Measurements from ENCODE around the gene RCN1.
A peak's percentile ranks its signal among the peaks of the same experiment; 100 is the strongest.

Gene RCN1

DNA sequence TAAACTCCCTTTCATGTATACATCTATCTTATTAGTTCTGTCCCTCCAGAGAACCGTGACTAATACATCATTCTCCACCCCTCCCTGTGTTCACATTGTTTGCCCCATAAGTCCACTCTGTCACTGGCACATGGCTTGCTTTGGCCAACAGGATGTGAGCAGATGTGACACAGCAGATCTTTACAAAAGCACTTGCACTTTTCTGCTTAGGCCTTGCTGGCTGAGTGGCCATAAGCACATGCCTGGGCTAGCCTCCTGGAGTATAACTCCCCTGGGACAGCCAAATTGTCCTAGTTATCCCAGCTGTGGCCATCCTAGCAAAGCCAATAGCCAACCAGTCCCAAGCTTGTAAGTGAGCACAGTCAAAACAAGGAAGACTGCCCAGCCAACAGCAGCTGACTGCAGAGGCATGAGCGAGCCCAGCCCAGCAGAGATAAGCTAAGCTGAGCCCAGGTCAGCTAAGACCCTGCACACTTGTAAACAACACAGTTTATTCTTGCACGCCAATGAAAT lies 9.7 kb upstream of the RCN1 start:
- TF ChIP-seq POLR2A (IDR thresholded peaks at IDR 0.05; ENCODE audit: low read depth, low read length) = no peak
- TF ChIP-seq POLR2AphosphoS5 (IDR thresholded peaks at IDR 0.05; ENCODE audit: low read depth, low read length) = no peak
- no peak for TF ChIP-seq TAF1 (IDR thresholded peaks at IDR 0.05; ENCODE audit: borderline replicate concordance, low read depth, low read length)
- DNase-seq (ENCODE audit: insufficient read length) = no peak
- FAIRE-seq = peak; percentile 87

DNA sequence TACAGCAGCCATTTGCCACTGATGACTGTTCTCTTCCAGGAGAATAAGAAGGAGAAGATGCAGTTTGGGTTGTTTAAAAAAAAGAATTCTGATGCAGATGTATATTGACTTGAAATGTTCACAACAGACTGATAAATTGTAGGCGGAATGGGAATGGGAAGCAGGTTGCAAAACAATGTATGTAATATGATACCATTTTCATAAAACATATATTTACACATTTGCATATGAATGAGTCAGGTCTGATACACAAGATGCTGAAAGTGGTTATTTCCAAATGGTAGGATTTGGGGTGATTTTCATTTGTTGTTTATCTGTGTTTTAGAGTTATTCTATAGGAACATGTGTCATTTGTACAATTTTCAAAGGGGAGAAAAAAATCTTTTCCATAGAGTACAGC lies 9.0 kb upstream of the RCN1 start:
- TF ChIP-seq POLR2A (IDR thresholded peaks at IDR 0.05; ENCODE audit: low read depth, low read length) (no peak), TAF1 (IDR thresholded peaks at IDR 0.05; ENCODE audit: borderline replicate concordance, low read depth, low read length) (no peak), POLR2AphosphoS5 (IDR thresholded peaks at IDR 0.05; ENCODE audit: low read depth, low read length) (no peak)
- no peak for DNase-seq (ENCODE audit: insufficient read length)
- no peak for FAIRE-seq

DNA sequence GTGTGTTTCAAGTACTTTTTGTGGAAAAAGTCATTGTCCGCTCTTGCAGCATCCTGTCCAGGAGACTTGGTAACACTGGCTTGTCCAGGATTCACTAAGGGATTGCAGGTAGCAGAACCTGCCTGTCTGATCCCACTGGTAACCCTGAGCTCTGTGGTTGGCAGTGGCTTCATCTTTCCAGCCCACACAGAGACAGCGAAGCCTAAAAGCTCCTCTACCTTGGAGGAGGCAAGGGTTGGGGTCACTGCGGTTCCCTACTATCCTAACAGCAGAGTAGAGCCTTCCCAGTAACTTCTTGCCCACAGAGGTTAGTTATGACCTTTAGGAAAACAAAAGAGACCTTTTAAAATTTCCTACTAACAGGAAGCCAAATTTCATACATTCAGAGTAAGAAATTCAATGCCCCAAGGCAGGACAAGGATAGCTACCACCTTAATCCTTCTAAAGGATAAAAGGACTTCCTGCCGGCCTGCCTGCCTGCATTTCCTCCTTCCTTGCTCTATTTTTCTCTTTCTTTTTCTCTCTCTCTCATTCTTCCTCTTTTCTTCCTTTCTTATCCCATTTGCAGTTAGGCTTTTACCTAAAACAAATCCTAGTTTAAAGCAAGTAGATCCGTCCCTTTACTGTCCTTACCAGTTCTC lies 8.4 kb upstream of the RCN1 start:
- DNase-seq (ENCODE audit: insufficient read length) = no peak

DNA sequence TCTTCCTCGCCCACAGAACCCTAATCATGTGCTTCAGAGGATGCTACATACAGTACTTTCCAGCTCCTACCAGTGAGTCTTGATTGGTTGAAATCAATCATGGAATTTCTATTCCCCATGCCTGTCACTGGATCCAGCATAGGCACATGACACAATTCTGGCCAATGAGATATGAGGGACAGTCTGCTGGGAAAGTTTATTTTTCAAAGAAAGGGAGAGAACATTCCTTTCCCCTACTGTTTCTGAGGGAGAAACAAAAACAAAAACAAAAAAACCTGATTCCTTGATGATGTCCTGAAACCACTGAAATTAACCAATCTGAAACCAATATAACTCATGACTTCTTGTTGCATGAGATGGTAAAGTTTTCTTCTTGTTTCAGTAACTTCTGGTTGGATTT lies 3.3 kb upstream of the RCN1 start:
- TF ChIP-seq POLR2AphosphoS5 (IDR thresholded peaks at IDR 0.05; ENCODE audit: low read depth, low read length) = no peak
- TF ChIP-seq POLR2A (IDR thresholded peaks at IDR 0.05; ENCODE audit: low read depth, low read length) = no peak
- no peak for TF ChIP-seq TAF1 (IDR thresholded peaks at IDR 0.05; ENCODE audit: borderline replicate concordance, low read depth, low read length)
- FAIRE-seq (peak; percentile 53), DNase-seq (ENCODE audit: insufficient read length) (no peak)

More for the DNA sequence above, 8.4 kb upstream of the RCN1 start:
- no peak for TF ChIP-seq TAF1 (IDR thresholded peaks at IDR 0.05; ENCODE audit: borderline replicate concordance, low read depth, low read length)
- TF ChIP-seq POLR2AphosphoS5 (IDR thresholded peaks at IDR 0.05; ENCODE audit: low read depth, low read length) = no peak
- no peak for TF ChIP-seq POLR2A (IDR thresholded peaks at IDR 0.05; ENCODE audit: low read depth, low read length)
- no peak for FAIRE-seq

DNA sequence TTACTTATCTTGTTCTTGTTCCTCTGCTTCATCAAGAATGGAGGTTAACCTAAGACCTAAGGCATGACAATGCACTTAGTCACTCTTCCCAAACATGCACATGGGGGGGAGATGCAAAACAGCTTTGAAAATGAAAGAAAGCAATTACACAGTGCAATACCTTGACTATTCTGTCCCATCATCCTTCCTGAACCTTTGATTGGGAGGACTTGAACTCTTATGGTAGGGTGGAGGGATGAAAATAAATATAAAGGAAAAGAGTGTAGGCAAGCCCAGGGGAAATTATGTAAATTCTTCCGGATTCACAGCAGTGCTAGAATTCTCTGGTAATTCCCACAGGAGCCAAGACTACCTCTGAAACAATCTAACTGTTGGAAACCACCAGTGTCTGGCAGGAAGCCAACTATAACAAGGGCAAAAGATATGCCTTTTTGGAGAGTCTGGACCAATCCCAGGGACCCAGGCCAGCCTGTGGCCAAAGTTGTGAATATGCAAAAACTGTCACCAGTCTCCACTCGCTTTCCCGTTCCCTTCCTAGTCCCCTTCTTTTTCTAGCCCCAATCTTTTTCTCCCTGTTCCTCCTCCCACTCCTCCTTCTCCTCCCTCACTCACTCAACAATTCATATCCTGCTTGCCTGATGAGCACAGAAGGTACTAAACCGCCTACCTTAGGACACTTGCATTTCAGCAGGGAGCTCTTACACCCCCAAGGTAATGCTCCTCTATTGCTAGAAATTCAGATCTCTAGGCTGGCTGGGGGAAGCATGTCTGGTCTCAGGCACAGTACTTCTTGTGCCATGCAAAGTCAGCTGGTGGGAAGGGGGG lies 2.5 kb upstream of the RCN1 start:
- FAIRE-seq = peak; percentile 91
- DNase-seq (ENCODE audit: insufficient read length) = no peak
- TF ChIP-seq TAF1 (IDR thresholded peaks at IDR 0.05; ENCODE audit: borderline replicate concordance, low read depth, low read length) = no peak
- no peak for TF ChIP-seq POLR2AphosphoS5 (IDR thresholded peaks at IDR 0.05; ENCODE audit: low read depth, low read length)
- no peak for TF ChIP-seq POLR2A (IDR thresholded peaks at IDR 0.05; ENCODE audit: low read depth, low read length)

DNA sequence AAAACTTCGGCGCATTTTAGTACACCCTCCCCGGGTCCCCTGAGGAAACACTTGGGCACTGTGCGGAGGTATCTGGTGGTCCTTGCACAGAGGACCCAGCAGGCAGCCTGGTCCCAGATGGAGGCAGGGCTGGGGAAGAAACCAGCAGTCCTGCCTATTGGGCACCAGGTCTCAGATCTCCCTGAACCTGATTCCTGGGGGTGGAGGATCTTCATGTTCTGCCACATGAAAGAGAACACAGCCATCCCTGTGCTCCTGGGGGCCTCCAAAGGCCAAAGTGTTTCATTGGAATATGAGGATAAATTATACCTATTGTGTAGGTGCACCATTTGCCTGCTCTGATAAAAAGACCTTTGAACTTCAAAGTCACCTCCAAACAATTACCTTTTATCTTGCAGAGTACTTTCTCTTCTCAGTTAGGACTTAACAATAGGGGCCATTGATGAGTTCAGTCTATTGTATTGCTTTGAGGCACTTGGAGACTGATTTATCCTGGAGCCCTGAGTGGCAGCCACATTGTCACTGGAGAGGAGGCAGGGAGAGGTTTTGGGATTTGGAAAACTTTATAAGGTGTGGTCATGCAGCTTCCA lies 1.8 kb downstream of the RCN1 start:
- FAIRE-seq (no peak), DNase-seq (ENCODE audit: insufficient read length) (no peak)
- TF ChIP-seq POLR2A (IDR thresholded peaks at IDR 0.05; ENCODE audit: low read depth, low read length) = no peak
- TF ChIP-seq TAF1 (IDR thresholded peaks at IDR 0.05; ENCODE audit: borderline replicate concordance, low read depth, low read length) = no peak
- TF ChIP-seq POLR2AphosphoS5 (IDR thresholded peaks at IDR 0.05; ENCODE audit: low read depth, low read length) = no peak

DNA sequence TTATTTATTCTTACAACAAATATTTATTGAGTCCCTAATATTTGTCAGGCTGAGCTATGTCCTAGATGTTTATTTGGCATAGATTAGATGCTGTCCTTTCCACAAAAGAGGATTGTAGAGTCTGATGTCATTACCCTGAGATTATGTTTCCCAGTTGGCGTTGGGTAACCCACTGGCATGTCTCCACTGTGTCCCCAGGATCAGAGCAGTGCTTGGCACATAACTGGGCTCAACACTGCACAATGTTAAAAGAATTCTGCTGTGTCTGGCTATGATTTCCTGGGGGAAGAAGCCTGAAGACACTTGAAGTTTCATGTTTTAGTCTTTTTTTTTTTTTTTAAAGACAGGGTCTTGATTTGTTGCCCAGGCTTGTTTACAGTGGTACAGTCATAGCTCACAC lies 4.0 kb downstream of the RCN1 start:
- no peak for TF ChIP-seq POLR2A (IDR thresholded peaks at IDR 0.05; ENCODE audit: low read depth, low read length)
- no peak for TF ChIP-seq POLR2AphosphoS5 (IDR thresholded peaks at IDR 0.05; ENCODE audit: low read depth, low read length)
- TF ChIP-seq TAF1 (IDR thresholded peaks at IDR 0.05; ENCODE audit: borderline replicate concordance, low read depth, low read length) = no peak
- no peak for FAIRE-seq
- no peak for DNase-seq (ENCODE audit: insufficient read length)

DNA sequence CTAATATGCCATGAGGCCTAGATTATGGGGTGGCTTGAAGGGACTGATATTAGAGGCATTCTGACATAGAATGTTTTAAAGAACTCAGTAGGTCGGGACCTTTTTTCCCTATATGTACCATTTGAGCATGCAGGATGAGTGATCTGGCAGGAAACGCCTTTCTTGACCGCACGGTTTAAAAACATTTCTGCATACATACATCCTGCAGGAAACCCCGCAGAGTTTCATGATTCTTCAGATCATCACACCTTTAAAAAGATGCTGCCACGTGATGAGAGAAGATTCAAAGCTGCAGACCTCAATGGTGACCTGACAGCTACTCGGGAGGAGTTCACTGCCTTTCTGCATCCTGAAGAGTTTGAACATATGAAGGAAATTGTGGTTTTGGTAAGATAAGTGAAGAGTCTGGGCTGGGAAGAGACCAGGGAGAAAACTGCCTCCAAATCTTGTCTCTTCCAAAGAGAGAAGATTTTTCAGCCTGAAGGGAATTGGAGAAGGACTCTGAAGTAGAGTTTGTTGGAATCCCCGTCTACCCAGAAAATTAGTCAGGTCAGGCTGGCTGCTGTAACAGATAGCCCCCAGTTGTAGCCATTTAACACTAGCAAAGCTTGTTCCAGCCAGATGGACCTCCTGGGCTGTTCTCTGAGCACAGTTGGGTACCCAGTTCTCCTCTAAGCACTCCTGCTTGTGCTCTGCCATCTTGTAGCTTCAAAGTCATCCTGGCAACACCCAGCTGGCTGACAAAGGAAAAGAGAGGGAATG lies 7.4 kb downstream of the RCN1 start:
- FAIRE-seq (no peak), DNase-seq (ENCODE audit: insufficient read length) (no peak)
- no peak for TF ChIP-seq TAF1 (IDR thresholded peaks at IDR 0.05; ENCODE audit: borderline replicate concordance, low read depth, low read length)
- TF ChIP-seq POLR2A (IDR thresholded peaks at IDR 0.05; ENCODE audit: low read depth, low read length) = no peak
- TF ChIP-seq POLR2AphosphoS5 (IDR thresholded peaks at IDR 0.05; ENCODE audit: low read depth, low read length) = no peak

DNA sequence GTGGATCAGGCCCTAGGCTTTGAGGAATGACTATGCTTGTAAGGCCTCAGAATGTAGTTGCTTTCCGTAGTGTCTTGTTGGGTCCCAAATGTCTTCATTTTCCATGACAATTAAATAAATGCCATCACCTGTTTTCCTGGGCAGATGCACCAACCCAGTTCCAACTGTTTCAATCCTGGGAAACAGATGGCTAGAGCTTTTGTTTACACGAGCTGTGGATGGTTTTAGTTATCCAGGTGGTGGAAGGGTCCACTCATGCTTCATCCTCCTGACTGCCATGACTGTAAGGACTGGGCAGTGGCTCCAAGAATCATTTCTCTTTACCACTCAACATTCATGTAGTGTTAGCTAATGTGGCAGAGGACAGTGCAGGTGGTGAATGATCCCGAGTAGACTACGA lies 8.6 kb downstream of the RCN1 start:
- DNase-seq (ENCODE audit: insufficient read length) = no peak
- no peak; the same call in 1 of the 2 replicates for TF ChIP-seq POLR2A (IDR thresholded peaks at IDR 0.05; ENCODE audit: low read depth, low read length)
- no peak for TF ChIP-seq POLR2AphosphoS5 (IDR thresholded peaks at IDR 0.05; ENCODE audit: low read depth, low read length)
- TF ChIP-seq TAF1 (IDR thresholded peaks at IDR 0.05; ENCODE audit: borderline replicate concordance, low read depth, low read length) = no peak
- FAIRE-seq = no peak

DNA sequence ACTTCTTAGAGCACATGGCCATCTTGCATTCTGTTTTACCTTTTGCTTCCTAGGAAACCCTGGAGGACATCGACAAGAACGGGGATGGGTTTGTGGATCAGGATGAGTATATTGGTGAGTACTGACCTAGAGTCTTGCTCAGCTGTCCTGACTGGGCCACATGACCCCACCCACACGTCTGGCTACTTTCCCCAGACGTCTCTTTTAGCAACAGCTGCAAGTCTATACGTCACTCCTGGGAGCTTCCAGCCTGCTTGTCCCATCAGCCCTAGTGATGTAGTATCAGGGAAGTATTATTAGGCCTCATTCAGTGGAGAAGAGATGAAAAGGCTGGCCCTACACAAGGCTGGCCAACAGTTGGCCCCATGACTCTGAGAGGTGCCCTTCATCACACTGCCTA lies 9.6 kb downstream of the RCN1 start:
- DNase-seq (ENCODE audit: insufficient read length) (no peak), FAIRE-seq (no peak)
- no peak for TF ChIP-seq TAF1 (IDR thresholded peaks at IDR 0.05; ENCODE audit: borderline replicate concordance, low read depth, low read length)
- 0 out of 2 replicates have a peak, but pooled peaks have one; percentile 4 for TF ChIP-seq POLR2A (IDR thresholded peaks at IDR 0.05; ENCODE audit: low read depth, low read length)
- TF ChIP-seq POLR2AphosphoS5 (IDR thresholded peaks at IDR 0.05; ENCODE audit: low read depth, low read length) = 0 out of 2 replicates have a peak, but pooled peaks have one; percentile 21

DNA sequence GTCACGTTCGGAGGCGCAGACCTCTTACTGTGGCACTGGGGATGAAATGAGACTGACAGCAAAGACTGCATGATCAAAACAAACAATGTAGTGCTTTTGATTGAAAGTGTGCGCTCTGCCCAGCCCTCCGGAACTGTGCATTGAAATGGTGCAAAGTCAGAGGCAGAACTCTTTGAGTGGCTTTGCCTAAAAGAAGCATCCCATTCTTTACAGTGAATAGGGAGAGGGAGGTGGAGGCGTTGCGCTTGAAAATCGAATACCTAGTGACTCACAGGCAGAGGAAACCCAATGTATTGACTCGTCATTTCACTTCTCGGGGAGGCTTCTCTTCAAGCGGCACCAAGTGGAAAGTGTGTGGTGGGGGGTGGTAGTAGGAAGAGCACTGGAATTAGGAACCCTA lies 10.9 kb downstream of the RCN1 start:
- no peak for DNase-seq (ENCODE audit: insufficient read length)
- no peak for FAIRE-seq
- no peak for TF ChIP-seq TAF1 (IDR thresholded peaks at IDR 0.05; ENCODE audit: borderline replicate concordance, low read depth, low read length)
- no peak for TF ChIP-seq POLR2A (IDR thresholded peaks at IDR 0.05; ENCODE audit: low read depth, low read length)
- TF ChIP-seq POLR2AphosphoS5 (IDR thresholded peaks at IDR 0.05; ENCODE audit: low read depth, low read length) = no peak
